Upper lobe of left lung (tissue), 6 donors: ENCODE measurements around the gene CERS6. TPM values are rescaled to one million over a fixed set of nuclear protein-coding genes. Genes with fewer than 3 reads are reported as not detected.

ENCODE experiments used
- ATAC-seq, 2 donors: fragments of 200-7000 bp; cut with Tn5 transposase; one replicate each; pipeline ENCODE4 v1.9.1; 2022; ENCODE audit warnings: mild to moderate bottlenecking in 2 of 2, moderate library complexity in 2 of 2; ENCODE audit not compliant: low FRiP score in 2 of 2
- DNase-seq, 2 donors: peaks; one replicate each; pipeline ENCODE4 v3.0.0-alpha.2; 2019 to 2020
- H3K27ac ChIP-seq, 4 donors: fragments of 200-600 bp; sonication (generic); one replicate each; pipeline ENCODE4 v1.5.1; 2016 to 2019
- H3K27me3 ChIP-seq, 4 donors: fragments of 200-600 bp; sonication (generic); one replicate each; pipeline ENCODE4 v1.5.1; 2017 to 2019
- H3K36me3 ChIP-seq, 4 donors: fragments of 200-600 bp; sonication (generic); one replicate each; pipeline ENCODE4 v1.5.1; 2016 to 2019
- H3K4me1 ChIP-seq, 4 donors: fragments of 200-600 bp; sonication (generic); one replicate each; pipeline ENCODE4 v1.5.1; 2018 to 2019
- H3K4me3 ChIP-seq, 4 donors: fragments of 200-600 bp; sonication (generic); one replicate each; pipeline ENCODE4 v1.5.1; 2017 to 2019; ENCODE audit warnings: mild to moderate bottlenecking in 2 of 4, moderate library complexity in 1 of 4
- H3K9me3 ChIP-seq, 4 donors: fragments of 200-600 bp; sonication (generic); one replicate each; pipeline ENCODE4 v1.5.1; 2018 to 2019
- CTCF ChIP-seq, 6 experiments: fragments of 450-650 bp in 4 of 6; fragments of 200-600 bp in 2 of 6; sonication (generic) in 2 of 6; IDR thresholded peaks; one replicate each; pipeline ENCODE4 v1.5.1; 2016 to 2019; ENCODE audit warnings: antibody characterized with exemption in 6 of 6
- EP300 ChIP-seq, 4 donors: sonication (generic); formaldehyde crosslinking; IDR thresholded peaks; one replicate each; pipeline ENCODE4 v1.5.1; 2017; ENCODE audit warnings: antibody characterized with exemption in 4 of 4, control low read depth in 2 of 4
- POLR2A ChIP-seq, 4 donors: fragments of 450-650 bp; IDR thresholded peaks; one replicate each; pipeline ENCODE4 v1.5.1; 2016 to 2017; ENCODE audit warnings: antibody characterized with exemption in 4 of 4, mild to moderate bottlenecking in 2 of 4
- POLR2AphosphoS5 ChIP-seq, 2 donors: sonication (generic); formaldehyde crosslinking; IDR thresholded peaks; one replicate each; pipeline ENCODE4 v1.5.1; 2017; ENCODE audit warnings: antibody characterized with exemption in 2 of 2
- WGBS, 2 donors: methylation state at CpG; one replicate each; pipeline ENCODE4 v1.1.5; 2017 to 2018; 5-methylcytosine and 5-hydroxymethylcytosine counted together
- total RNA-seq, 6 donors: library from RNA; depleted of rRNA in 4 of 6; stranded (reverse); fragments of >200 nt in 4 of 6; gene quantifications; one replicate each; pipeline versions ENCODE4 v1.1.0 to v1.2.1, GENCODE V29; 2016 to 2021
- donor health status: DM: no; HTN: no; CAD: no; lungs with moderate emphysema.
- donor health status: DM: no; HTN: yes; CAD: no; lungs with severe emphysema.

Gene CERS6
- total RNA-seq, 6 donors from 2014 or later, result 7.3 to 24.7 (median 16.6) TPM

GRCh38 chr2:168465594-168465993 lies 9.5 kb downstream of the CERS6 start:
- Histone ChIP-seq H3K27ac (no peak overlapping the region), H3K27me3 (no peaks in the 10 kb centered on the region), H3K36me3 (no peaks in the 10 kb centered on the region), H3K4me3 (no peak overlapping the region), H3K4me1 (peaks cover 8 to 19% (median 13%) of the 10 kb centered on the region in 4 donors), H3K9me3 (no peaks in the 10 kb centered on the region)
- no peak for DNase-seq
- no peak for ATAC-seq
- TF ChIP-seq POLR2AphosphoS5 (IDR thresholded peaks at IDR 0.05), result no peak
- TF ChIP-seq EP300 (IDR thresholded peaks at IDR 0.05), result no peak
- no peak for TF ChIP-seq POLR2A (IDR thresholded peaks at IDR 0.05)
- no peak for TF ChIP-seq CTCF (IDR thresholded peaks at IDR 0.05)

GRCh38 chr2:168466190-168466737 lies 10.2 kb downstream of the CERS6 start:
- Histone ChIP-seq H3K36me3 (no peaks in the 10 kb centered on the region), H3K4me1 (peaks cover 8 to 19% (median 13%) of the 10 kb centered on the region in 4 donors), H3K9me3 (no peaks in the 10 kb centered on the region), H3K4me3 (no peak overlapping the region), H3K27ac (peak overlapping the region in 1 of 4 donors; percentile 20), H3K27me3 (no peaks in the 10 kb centered on the region)
- 53 to 68% methylated on average over 2 of the region's 2 CpGs for WGBS, 2 donors
- DNase-seq (no peak), ATAC-seq (no peak)
- TF ChIP-seq POLR2A (IDR thresholded peaks at IDR 0.05) (no peak), POLR2AphosphoS5 (IDR thresholded peaks at IDR 0.05) (no peak), EP300 (IDR thresholded peaks at IDR 0.05) (no peak), CTCF (IDR thresholded peaks at IDR 0.05) (no peak)

DNA sequence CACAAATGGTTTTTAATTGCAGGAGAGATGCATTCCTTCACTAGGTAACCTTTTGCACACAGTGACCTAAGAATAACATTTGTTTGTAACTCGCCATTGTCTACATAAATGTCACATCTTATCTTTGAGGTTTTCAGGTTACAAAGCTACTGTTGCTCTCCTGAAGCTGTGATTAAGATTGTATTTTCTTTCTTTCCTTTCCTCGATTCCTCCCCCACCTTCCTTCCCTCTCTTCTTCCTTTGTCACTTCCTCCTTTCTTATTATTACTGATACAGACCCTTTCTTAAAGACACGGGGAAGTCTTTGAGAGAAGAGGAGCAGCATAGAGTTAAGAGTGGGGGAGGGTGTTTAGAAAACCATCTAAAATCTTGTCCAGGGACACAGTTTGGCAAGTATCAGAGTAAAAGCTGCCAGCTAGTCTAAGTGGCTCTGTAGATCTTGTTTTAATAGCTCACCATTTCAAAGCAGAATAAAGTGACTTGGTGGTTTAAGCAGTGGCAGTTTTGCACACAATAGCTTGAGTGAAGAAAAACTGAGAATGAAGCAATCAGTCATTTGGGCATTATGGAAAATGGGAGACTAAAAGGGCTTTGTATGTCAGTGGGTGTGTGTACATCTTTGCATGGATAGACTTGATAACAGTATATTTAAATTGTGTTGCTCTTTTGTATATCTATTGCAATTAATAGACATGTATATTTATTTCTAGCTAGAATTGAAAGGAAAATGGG lies 10.9 kb downstream of the CERS6 start:
- Histone ChIP-seq H3K4me3 (no peak overlapping the region), H3K27ac (peak overlapping the region in 1 of 4 donors; percentile 20), H3K9me3 (no peaks in the 10 kb centered on the region), H3K36me3 (no peaks in the 10 kb centered on the region), H3K4me1 (peaks cover 8 to 19% (median 13%) of the 10 kb centered on the region in 4 donors), H3K27me3 (no peaks in the 10 kb centered on the region)
- TF ChIP-seq CTCF (IDR thresholded peaks at IDR 0.05) (no peak), EP300 (IDR thresholded peaks at IDR 0.05) (no peak), POLR2A (IDR thresholded peaks at IDR 0.05) (no peak), POLR2AphosphoS5 (IDR thresholded peaks at IDR 0.05) (no peak)
- ATAC-seq, result no peak
- WGBS, 2 donors, result 13 to 17% methylated on average over 3 of the region's 3 CpGs
- no peak for DNase-seq

GRCh38 chr2:168467729-168468128 lies 11.7 kb downstream of the CERS6 start:
- DNase-seq, result no peak
- no peaks in the 10 kb centered on the region for H3K27me3 ChIP-seq
- H3K4me1 ChIP-seq, result peaks cover 8 to 19% (median 13%) of the 10 kb centered on the region in 4 donors
- no peak for ATAC-seq
- no peaks in the 10 kb centered on the region for H3K9me3 ChIP-seq
- no peak for TF ChIP-seq EP300 (IDR thresholded peaks at IDR 0.05)
- TF ChIP-seq POLR2A (IDR thresholded peaks at IDR 0.05), result no peak
- TF ChIP-seq CTCF (IDR thresholded peaks at IDR 0.05), result no peak
- no peak for TF ChIP-seq POLR2AphosphoS5 (IDR thresholded peaks at IDR 0.05)
- H3K4me3 ChIP-seq, result no peak overlapping the region
- H3K27ac ChIP-seq, result no peak overlapping the region
- H3K36me3 ChIP-seq, result no peaks in the 10 kb centered on the region
- WGBS, 2 donors, result 79 to 87% methylated on average over 2 of the region's 2 CpGs

DNA sequence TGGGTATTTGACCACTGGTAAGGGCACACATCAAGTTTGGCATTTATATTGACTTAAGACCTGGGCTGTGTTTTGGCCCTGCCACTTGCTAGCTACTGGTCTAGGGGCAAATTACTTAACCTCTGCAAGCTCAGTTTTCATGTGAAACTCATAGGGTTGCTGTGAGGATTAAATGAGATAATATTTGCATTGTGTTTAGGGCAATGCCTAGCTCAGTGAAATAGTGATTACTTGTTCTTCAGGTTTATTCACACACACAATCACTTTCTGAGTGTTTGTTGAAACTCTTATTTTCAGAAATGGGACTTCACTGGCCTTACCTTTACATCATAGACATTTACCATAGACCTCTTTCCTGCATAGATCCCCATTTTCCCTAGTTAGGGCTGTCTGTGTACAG lies 12.3 kb downstream of the CERS6 start:
- no peaks in the 10 kb centered on the region for H3K36me3 ChIP-seq
- no peak for TF ChIP-seq POLR2AphosphoS5 (IDR thresholded peaks at IDR 0.05)
- no peak for TF ChIP-seq EP300 (IDR thresholded peaks at IDR 0.05)
- no peak for TF ChIP-seq CTCF (IDR thresholded peaks at IDR 0.05)
- no peak for TF ChIP-seq POLR2A (IDR thresholded peaks at IDR 0.05)
- no peak overlapping the region for H3K4me3 ChIP-seq
- peaks cover 8 to 19% (median 13%) of the 10 kb centered on the region in 4 donors for H3K4me1 ChIP-seq
- no peak overlapping the region for H3K27ac ChIP-seq
- H3K9me3 ChIP-seq, result no peaks in the 10 kb centered on the region
- H3K27me3 ChIP-seq, result no peaks in the 10 kb centered on the region
- ATAC-seq, result no peak
- DNase-seq, result no peak
